GM12878 (cell line): Measurements from ENCODE around the gene OGFOD2. TPM values are rescaled to one million over a fixed set of nuclear protein-coding genes. Genes with fewer than 3 reads are reported as not detected.

Experiments
- ATAC-seq: fragments of 200-7000 bp; cut with Tn5 transposase; 3 replicates; pipeline ENCODE4 v1.9.1; 2020; ENCODE audit warnings: mild to moderate bottlenecking, moderate library complexity
- BruUV-seq: library from RNA; stranded (reverse); fragments of 400-500 nt; replicated peaks from 2 replicates; lab custom pipeline; 2021; lab: Mats Ljungman, UMichigan
- CTCF ChIA-PET: fragments of 300-600 bp; sonication (Branson Sonifier 250); formaldehyde crosslinking; extraction: SDS; loops from one replicate; lab custom pipeline; 2021; ENCODE audit warnings: inconsistent platforms; lab: Yijun Ruan, JAX
- POLR2A ChIA-PET: fragments of 350-600 bp; formaldehyde crosslinking; extraction: SDS; loops from one replicate; lab custom pipeline; 2021; ENCODE audit warnings: inconsistent platforms; lab: Charles Lee
- RAD21 ChIA-PET: fragments of 300-600 bp; sonication (Branson Sonifier 250); formaldehyde crosslinking; loops from one replicate; lab custom pipeline; 2023; ENCODE audit warnings: antibody characterized with exemption; ENCODE audit not compliant: unreplicated experiment; lab: Charles Lee
- SMC1A ChIA-PET: fragments of 300-600 bp; sonication (Branson Sonifier 250); formaldehyde crosslinking; loops from one replicate; lab custom pipeline; 2023; ENCODE audit not compliant: unreplicated experiment, uncharacterized antibody; lab: Charles Lee
- DNase-seq: peaks from one replicate; pipeline ENCODE4 v3.0.0-alpha.2; 2011; ENCODE audit warnings: low read depth, low spot score
- FAIRE-seq: peaks from 3 replicates; lab custom pipeline; 2011; peaks lifted over from hg19 to GRCh38; lab: Jason Lieb, UNC
- H2AFZ ChIP-seq: 2 replicates; pipeline ENCODE4 v1.6.0; 2011; ENCODE audit warnings: low read depth, low read length, control low read depth; ENCODE audit not compliant: control insufficient read depth
- H3K27ac ChIP-seq: 2 replicates; pipeline ENCODE4 v1.5.1; 2011; ENCODE audit warnings: control low read depth; ENCODE audit not compliant: control insufficient read depth, insufficient read depth
- H3K27me3 ChIP-seq, 2 experiments: replicated peaks in 1 of 2; 2 replicates each; pipeline versions ENCODE4 v1.6.0 to v1.6.1; 2011; ENCODE audit warnings: low read length in 1 of 2; ENCODE audit not compliant: control insufficient read depth in 2 of 2, insufficient read depth in 2 of 2
- H3K36me3 ChIP-seq, 2 experiments: 2 replicates each; pipeline ENCODE4 v1.5.1; 2011; ENCODE audit warnings: low read length in 1 of 2; ENCODE audit not compliant: control insufficient read depth in 2 of 2, insufficient read depth in 2 of 2
- H3K4me1 ChIP-seq: 2 replicates; pipeline ENCODE4 v1.6.1; 2011; ENCODE audit warnings: mild to moderate bottlenecking, low read length, moderate library complexity, mixed read lengths; ENCODE audit not compliant: control insufficient read depth, insufficient read depth
- H3K4me2 ChIP-seq: 2 replicates; pipeline ENCODE4 v1.6.0; 2011; ENCODE audit warnings: control low read depth; ENCODE audit not compliant: control insufficient read depth, insufficient read depth
- H3K4me3 ChIP-seq: fragments of 200-600 bp; sonication (generic); 2 replicates; pipeline ENCODE4 v1.5.1; 2016
- H3K79me2 ChIP-seq: 2 replicates; pipeline ENCODE4 v1.6.0; 2011; ENCODE audit warnings: low read length; ENCODE audit not compliant: control insufficient read depth, insufficient read depth
- H3K9ac ChIP-seq: 2 replicates; pipeline ENCODE4 v1.8.0; 2011; ENCODE audit warnings: low read length, control low read depth, mixed read lengths; ENCODE audit not compliant: control insufficient read depth, insufficient read depth
- H3K9me3 ChIP-seq: replicated peaks from 3 replicates; pipeline ENCODE4 v1.5.1; 2011; ENCODE audit warnings: mild to moderate bottlenecking, low read length; ENCODE audit not compliant: control insufficient read depth, insufficient read depth
- H4K20me1 ChIP-seq: 2 replicates; pipeline ENCODE4 v1.6.0; 2011; ENCODE audit not compliant: control insufficient read depth, insufficient read depth
- CHD4 ChIP-seq: fragments of 200-600 bp; sonication (generic); IDR thresholded peaks from 2 replicates; pipeline ENCODE4 v1.6.1; 2016; ENCODE audit warnings: mild to moderate bottlenecking
- DPF2 ChIP-seq: fragments of 450-650 bp; IDR thresholded peaks from 2 replicates; pipeline ENCODE4 v1.6.1; 2017; ENCODE audit warnings: mild to moderate bottlenecking
- REST ChIP-seq: IDR thresholded peaks from 2 replicates; pipeline ENCODE4 v1.6.1; 2012; ENCODE audit warnings: mild to moderate bottlenecking, low read depth, low read length
- WGBS: methylation state at CpG from one replicate; pipeline ENCODE4 v1.1.6; 2016; ENCODE audit warnings: low lambda C conversion rate; ENCODE audit not compliant: insufficient replicate concordance, insufficient coverage; ENCODE audit errors: missing lambda C conversion rate; 5-methylcytosine and 5-hydroxymethylcytosine counted together
- in situ Hi-C: fragments of 300-500 bp; cut with MboI; formaldehyde crosslinking; loops from 9 replicates; pipeline ENCODE4 v1.14.3; 2018; ENCODE audit warnings: mixed read lengths
- intact Hi-C: fragments of 100-400 bp; cut with micrococcal nuclease; formaldehyde crosslinking; loops from one replicate; pipeline ENCODE4 v1.14.2; 2022; ENCODE audit not compliant: unreplicated experiment
- polyA plus RNA-seq, 11 experiments: library from polyadenylated mRNA; depleted of rRNA in 4 of 11; unstranded in 6 of 11; stranded (reverse) in 5 of 11; fragments of >200 nt; fragmentation: Nextera tagmentation in 4 of 11; fragmentation: Illumina TruSeq in 1 of 11; extraction: Ambion mirVana in 4 of 11; extraction: Trizol in 1 of 11; gene quantifications; 1 replicate in 1 of 11; 2 replicates in 10 of 11; pipeline versions ENCODE4 v1.2.1 to v1.2.3, GENCODE V29; 2011 to 2016; ENCODE audit warnings: inconsistent platforms in 2 of 11, missing spikeins in 2 of 11, low read depth in 1 of 11
- total RNA-seq, 4 experiments: library from RNA; depleted of rRNA in 3 of 4; stranded (reverse); fragments of >200 nt in 3 of 4; fragmentation: Illumina TruSeq in 1 of 4; extraction: Trizol in 1 of 4; gene quantifications; 2 replicates each; pipeline versions ENCODE4 v1.2.1 to v1.2.3, GENCODE V29; 2013 to 2021

Gene OGFOD2
- total and polyA plus RNA-seq, 10 of the 15 experiments (the other 5 are each of a cell fraction or from before 2014, with no cell fraction given), result 0.93 to 29.2 (median 16.3) TPM

- RAD21 ChIA-PET, result no interaction called here
- Histone ChIP-seq H3K36me3 (no peaks in the 10 kb centered on the region), H3K9ac (no peak overlapping the region), H3K4me3 (no peak overlapping the region), H2AFZ (no peak overlapping the region), H4K20me1 (no peaks in the 10 kb centered on the region), H3K4me2 (no peak overlapping the region), H3K27me3 (no peaks in the 10 kb centered on the region; a peak in 2 of 4 replicates), H3K4me1 (no peaks in the 10 kb centered on the region), H3K27ac (no peak overlapping the region), H3K79me2 (no peaks in the 10 kb centered on the region), H3K9me3 (no peaks in the 10 kb centered on the region)
- intact Hi-C loops (no loop called here), in situ Hi-C loops (no loop called here)
- CTCF ChIA-PET, result no interaction called here
- SMC1A ChIA-PET, result no interaction called here
- POLR2A ChIA-PET, result no interaction called here
- BruUV-seq, result no TSS peak
- DNase-seq, result no peak
- WGBS, result 38% methylated on average over 2 of the region's 2 CpGs
- FAIRE-seq, result no peak
- TF ChIP-seq REST, result no peak
- TF ChIP-seq DPF2, result no peak
- no peak for TF ChIP-seq CHD4
- no peak for ATAC-seq
Observed at GRCh38 chr12:123019841-123020138, 44.7 kb downstream of the OGFOD2 start.
